Smooth muscle cell of the coronary artery (primary cell): ENCODE measurements around the gene HRG. TPM values are rescaled to one million over a fixed set of nuclear protein-coding genes. Genes with fewer than 3 reads are reported as not detected.

Experiments
- total RNA-seq: library from RNA; depleted of rRNA; stranded (reverse); fragments of >200 nt; gene quantifications from 2 replicates; pipeline ENCODE4 v1.2.3, GENCODE V29; 2014; ENCODE audit warnings: low replicate concordance

The HRG gene, protein sequence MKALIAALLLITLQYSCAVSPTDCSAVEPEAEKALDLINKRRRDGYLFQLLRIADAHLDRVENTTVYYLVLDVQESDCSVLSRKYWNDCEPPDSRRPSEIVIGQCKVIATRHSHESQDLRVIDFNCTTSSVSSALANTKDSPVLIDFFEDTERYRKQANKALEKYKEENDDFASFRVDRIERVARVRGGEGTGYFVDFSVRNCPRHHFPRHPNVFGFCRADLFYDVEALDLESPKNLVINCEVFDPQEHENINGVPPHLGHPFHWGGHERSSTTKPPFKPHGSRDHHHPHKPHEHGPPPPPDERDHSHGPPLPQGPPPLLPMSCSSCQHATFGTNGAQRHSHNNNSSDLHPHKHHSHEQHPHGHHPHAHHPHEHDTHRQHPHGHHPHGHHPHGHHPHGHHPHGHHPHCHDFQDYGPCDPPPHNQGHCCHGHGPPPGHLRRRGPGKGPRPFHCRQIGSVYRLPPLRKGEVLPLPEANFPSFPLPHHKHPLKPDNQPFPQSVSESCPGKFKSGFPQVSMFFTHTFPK
- total RNA-seq: not detected in 2 replicates

DNA sequence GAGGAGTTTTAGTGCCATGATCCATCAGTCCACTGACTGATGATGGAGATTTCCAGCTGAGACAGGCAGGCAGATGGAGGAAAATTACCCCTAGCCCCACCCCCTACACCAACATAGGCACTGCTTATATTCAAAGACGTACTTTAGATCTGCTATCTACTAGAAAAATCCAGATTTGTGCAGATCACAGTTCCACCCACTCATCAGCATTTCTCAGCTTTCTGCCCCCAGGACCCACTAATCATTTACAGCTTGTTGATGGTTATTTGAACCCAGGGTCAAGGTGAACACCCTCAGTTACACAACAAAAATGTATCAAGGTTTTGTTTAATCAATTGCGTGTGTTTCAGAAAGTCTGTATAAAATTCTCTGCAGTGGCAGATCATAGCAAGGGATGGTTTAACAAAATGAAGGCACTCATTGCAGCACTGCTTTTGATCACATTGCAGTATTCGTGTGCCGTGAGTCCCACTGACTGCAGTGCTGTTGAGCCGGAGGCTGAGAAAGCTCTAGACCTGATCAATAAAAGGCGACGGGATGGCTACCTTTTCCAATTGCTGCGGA, at the start of gene HRG:
Gene HRG, plus strand, starts transcription at position 390 of the 564 bp plus-strand sequence. Its CDS starts 18 bp downstream, at position 408.

DNA sequence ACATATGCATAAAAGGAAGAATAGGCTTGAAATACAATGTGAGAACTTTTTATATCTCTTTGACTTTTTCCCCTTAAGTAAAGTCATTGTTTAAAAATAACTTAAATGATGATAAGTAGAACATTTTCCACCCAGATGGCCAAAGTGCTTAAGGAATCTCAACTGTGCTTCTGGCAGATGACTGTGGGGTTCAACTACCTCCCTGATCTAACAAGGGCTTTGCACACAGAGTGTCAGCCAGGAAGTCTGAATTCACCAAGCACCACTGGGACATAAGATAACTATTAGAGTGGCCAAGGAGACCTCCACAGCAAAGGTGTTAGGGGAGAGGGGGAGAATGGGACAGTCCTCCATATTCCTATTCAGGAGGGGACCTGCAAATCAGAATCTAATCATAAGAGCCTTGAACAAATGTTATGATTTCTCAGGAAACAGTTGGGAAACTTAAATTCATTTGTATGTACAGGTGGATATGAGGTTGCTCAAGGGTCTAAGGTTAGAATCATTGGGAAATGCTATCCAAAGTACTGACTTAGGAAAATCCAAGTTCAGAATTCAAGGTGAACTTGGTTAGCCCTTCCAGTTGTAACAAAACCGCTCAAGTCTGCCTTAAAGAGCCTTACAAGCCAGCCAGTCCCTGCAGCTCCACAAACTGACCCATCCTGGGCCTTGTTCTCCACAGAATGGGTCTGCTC, 25.9 kb upstream of the HRG start, which contains the start of gene FETUB:
Gene FETUB, plus strand, starts transcription at position 622 of the 695 bp plus-strand sequence. Its CDS starts 62 bp downstream, at position 684.

DNA sequence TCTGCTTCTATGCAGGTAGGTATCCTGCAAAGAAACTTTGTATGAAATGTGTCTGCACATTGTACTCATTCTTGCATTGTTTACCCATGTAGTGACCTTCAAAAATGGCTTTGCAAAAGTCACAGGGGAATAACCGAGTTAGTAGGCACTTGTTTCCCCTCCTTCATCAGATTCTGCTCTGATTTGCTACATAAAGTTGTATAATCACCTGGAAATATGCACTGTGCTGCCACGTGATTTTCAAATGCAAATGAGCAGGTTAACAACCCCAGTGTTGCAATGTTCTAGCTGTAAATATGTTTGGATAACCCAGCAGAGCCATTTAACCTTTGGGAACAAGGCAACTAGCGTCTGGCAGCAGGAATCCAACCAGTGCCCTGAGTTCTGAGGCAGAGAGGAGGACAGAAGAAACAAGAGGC, 51.2 kb downstream of the HRG start, which contains the start of gene KNG1:
Gene KNG1, plus strand, starts transcription at position 321 of the 419 bp plus-strand sequence. CDS start 184 bp downstream, outside the sequence.

Other genes starting within 250 kb of the HRG start
- gene CRYGS, start 121.6 kb upstream of the HRG start, total RNA-seq: 0.75 and 1.4 TPM in 2 replicates
- 13.7 TPM in 2 replicates for gene TBCCD1, start 98.7 kb upstream of the HRG start, total RNA-seq
- 26.6 and 63.9 TPM in 2 replicates for gene DNAJB11, start 95.3 kb upstream of the HRG start, total RNA-seq
- not detected in 2 replicates for gene AHSG, start 53.0 kb upstream of the HRG start, total RNA-seq
- not detected in 2 replicates for gene FETUB, start 25.6 kb upstream of the HRG start, total RNA-seq
- gene KNG1, start 51.3 kb downstream of the HRG start, total RNA-seq: not detected in 2 replicates
- 585 and 1,188 TPM in 2 replicates for gene EIF4A2, start 117.6 kb downstream of the HRG start, total RNA-seq
- gene RFC4, start 140.5 kb downstream of the HRG start, total RNA-seq: 8.2 and 17.0 TPM in 2 replicates
- gene ADIPOQ, start 176.7 kb downstream of the HRG start, total RNA-seq: not detected in 2 replicates